Breast epithelium (tissue), 4 donors: Measurements from ENCODE around the gene MID2. TPM values are rescaled to one million over a fixed set of nuclear protein-coding genes. Genes with fewer than 3 reads are reported as not detected.
A peak's percentile ranks its signal among the peaks of the same experiment; 100 is the strongest.

Experiments
- DNase-seq, 2 donors: peaks; one replicate each; pipeline ENCODE4 v3.0.0-alpha.2; 2019; ENCODE audit warnings: low spot score in 2 of 2
- H3K27ac ChIP-seq, 2 donors: fragments of 200-600 bp; sonication (generic) in 1 of 2; one replicate each; pipeline ENCODE4 v1.5.1; 2016 to 2019; ENCODE audit warnings: mild to moderate bottlenecking in 1 of 2
- H3K27me3 ChIP-seq, 2 donors: fragments of 200-600 bp; sonication (generic) in 1 of 2; one replicate each; pipeline versions ENCODE4 v1.5.1 to v1.6.0; 2017 to 2019; ENCODE audit warnings: control low read depth in 1 of 2, mild to moderate bottlenecking in 1 of 2
- H3K36me3 ChIP-seq: fragments of 200-600 bp; one replicate; pipeline ENCODE4 v1.5.1; 2019
- H3K4me1 ChIP-seq, 2 donors: fragments of 200-600 bp; sonication (generic); one replicate each; pipeline ENCODE4 v1.5.1; 2016 to 2019; ENCODE audit warnings: control low read depth in 1 of 2
- H3K4me3 ChIP-seq, 3 donors: fragments of 200-600 bp; sonication (generic); 1 replicate in 2 of 3; 2 replicates in 1 of 3; pipeline ENCODE4 v1.5.1; 2016 to 2019; ENCODE audit warnings: mild to moderate bottlenecking in 3 of 3, moderate library complexity in 2 of 3
- H3K9me3 ChIP-seq, 2 donors: fragments of 200-600 bp; sonication (generic) in 1 of 2; one replicate each; pipeline ENCODE4 v1.5.1; 2016 to 2019; ENCODE audit warnings: control low read depth in 1 of 2
- CTCF ChIP-seq, 3 donors: fragments of 450-650 bp; IDR thresholded peaks; one replicate each; pipeline ENCODE4 v1.5.1; 2016 to 2017; ENCODE audit warnings: antibody characterized with exemption in 3 of 3, mild to moderate bottlenecking in 3 of 3, moderate library complexity in 3 of 3
- POLR2A ChIP-seq: fragments of 450-650 bp; IDR thresholded peaks from one replicate; pipeline ENCODE4 v1.6.1; 2016; ENCODE audit warnings: antibody characterized with exemption, mild to moderate bottlenecking, moderate library complexity
- POLR2AphosphoS5 ChIP-seq, 3 donors: sonication (generic); formaldehyde crosslinking; IDR thresholded peaks; one replicate each; pipeline ENCODE4 v1.6.1; 2017; ENCODE audit warnings: antibody characterized with exemption in 3 of 3
- intact Hi-C: fragments of 100-400 bp; cut with DNase I; formaldehyde crosslinking; loops from one replicate; pipeline ENCODE4 v1.15.1; 2023; ENCODE audit warnings: low total_unique reads
- total RNA-seq, 3 donors: library from RNA; depleted of rRNA; stranded (reverse); fragments of >200 nt; gene quantifications; one replicate each; pipeline ENCODE4 v1.1.0, GENCODE V29; 2016

MID2 gene
- total RNA-seq, 3 donors from 2014 or later = 28.2 to 32.3 (median 28.5) TPM

GRCh38 chrX:107871136-107871535 lies 45.5 kb downstream of the MID2 start:
- intact Hi-C loops = no loop called here
- no peaks in the 10 kb centered on the region for H3K4me1 ChIP-seq
- no peaks in the 10 kb centered on the region for H3K9me3 ChIP-seq
- H3K36me3 ChIP-seq = no peaks in the 10 kb centered on the region
- DNase-seq = no peak
- no peak overlapping the region for H3K4me3 ChIP-seq
- no peak overlapping the region for H3K27ac ChIP-seq
- H3K27me3 ChIP-seq = peaks cover 0 to 42% of the 10 kb centered on the region in 2 donors
- TF ChIP-seq POLR2A (no peak), POLR2AphosphoS5 (IDR thresholded peaks at IDR 0.05) (no peak), CTCF (IDR thresholded peaks at IDR 0.05) (no peak)

DNA sequence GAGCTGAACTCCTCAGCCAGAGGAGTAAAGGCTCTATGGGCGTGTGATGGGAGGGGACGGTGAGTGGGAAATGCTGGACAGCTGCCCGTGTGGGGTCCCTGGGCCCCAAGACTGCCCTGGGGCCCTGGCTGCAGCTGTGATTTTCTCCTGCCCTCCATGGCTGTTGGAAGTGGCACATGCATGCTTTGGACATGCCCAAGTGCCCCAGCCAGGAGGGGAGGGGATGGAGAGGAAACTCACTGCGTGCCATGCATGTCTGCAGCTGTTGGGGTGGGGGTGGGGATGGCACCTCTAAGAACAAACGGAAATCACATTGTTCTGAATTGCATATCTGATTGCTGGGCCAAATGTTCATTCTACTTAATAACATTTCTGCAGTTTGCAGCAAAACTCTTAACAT lies 52.4 kb downstream of the MID2 start:
- Histone ChIP-seq H3K27ac (no peak overlapping the region), H3K27me3 (peaks cover 0 to 58% of the 10 kb centered on the region in 2 donors), H3K36me3 (no peaks in the 10 kb centered on the region), H3K4me3 (no peak overlapping the region), H3K4me1 (no peaks in the 10 kb centered on the region), H3K9me3 (no peaks in the 10 kb centered on the region)
- intact Hi-C loops = no loop called here
- TF ChIP-seq POLR2AphosphoS5 (IDR thresholded peaks at IDR 0.05) = no peak
- TF ChIP-seq CTCF (IDR thresholded peaks at IDR 0.05) = no peak
- no peak for TF ChIP-seq POLR2A
- no peak for DNase-seq

- Histone ChIP-seq H3K4me3 (no peak overlapping the region), H3K36me3 (no peaks in the 10 kb centered on the region), H3K9me3 (no peaks in the 10 kb centered on the region), H3K27ac (no peak overlapping the region), H3K4me1 (no peaks in the 10 kb centered on the region), H3K27me3 (peaks cover 0 to 38% of the 10 kb centered on the region in 2 donors)
- intact Hi-C loops = no loop called here
- no peak for TF ChIP-seq POLR2A
- TF ChIP-seq CTCF (IDR thresholded peaks at IDR 0.05) = no peak
- no peak for TF ChIP-seq POLR2AphosphoS5 (IDR thresholded peaks at IDR 0.05)
- DNase-seq = no peak
Observed at GRCh38 chrX:107880054-107880610, 54.5 kb downstream of the MID2 start.

DNA sequence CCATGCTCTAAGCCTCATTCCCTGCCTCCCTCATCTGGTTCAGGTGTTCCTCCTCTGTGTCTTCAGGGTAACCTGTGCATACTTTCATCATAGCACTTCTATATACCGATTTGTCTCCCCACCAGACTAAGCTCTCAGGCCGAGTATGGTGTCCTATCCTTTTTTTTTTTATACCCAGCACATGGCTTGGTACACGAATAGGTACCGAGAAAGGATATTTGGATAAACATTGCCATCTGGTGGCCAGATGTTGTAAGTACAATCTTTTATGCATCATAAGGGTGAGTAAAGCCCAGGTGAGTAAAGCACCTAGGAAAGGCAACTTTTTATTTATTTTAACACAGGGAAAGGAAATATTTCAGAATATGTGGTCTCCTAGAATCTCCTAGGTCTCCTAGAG lies 68.4 kb downstream of the MID2 start:
- H3K9me3 ChIP-seq = peaks cover 0 to 4% of the 10 kb centered on the region in 2 donors
- H3K27ac ChIP-seq = no peak overlapping the region
- H3K27me3 ChIP-seq = peaks cover 0 to 37% of the 10 kb centered on the region in 2 donors
- TF ChIP-seq CTCF (IDR thresholded peaks at IDR 0.05) (peak in 2 of 3 donors; percentile 34 to 61), POLR2A (no peak)
- intact Hi-C loops = no loop called here
- no peak overlapping the region for H3K4me3 ChIP-seq
- no peak for DNase-seq
- no peaks in the 10 kb centered on the region for H3K4me1 ChIP-seq
- no peaks in the 10 kb centered on the region for H3K36me3 ChIP-seq

- Histone ChIP-seq H3K4me3 (no peak overlapping the region), H3K36me3 (no peaks in the 10 kb centered on the region), H3K4me1 (no peaks in the 10 kb centered on the region), H3K27me3 (peaks cover 0 to 33% of the 10 kb centered on the region in 2 donors), H3K9me3 (peaks cover 0 to 4% of the 10 kb centered on the region in 2 donors), H3K27ac (no peak overlapping the region)
- intact Hi-C loops = no loop called here
- no peak for TF ChIP-seq POLR2AphosphoS5 (IDR thresholded peaks at IDR 0.05)
- no peak for TF ChIP-seq POLR2A
- TF ChIP-seq CTCF (IDR thresholded peaks at IDR 0.05) = no peak
- DNase-seq = no peak
Observed at GRCh38 chrX:107902721-107903120, 77.1 kb downstream of the MID2 start.
